Hepatocyte (in vitro differentiated cells): ENCODE measurements around the gene CNOT6.

Experiments
- CTCF ChIP-seq: fragments of 200-600 bp; sonication (generic); IDR thresholded peaks from 2 replicates; pipeline ENCODE4 v1.5.1; 2016; ENCODE audit warnings: antibody characterized with exemption, mild to moderate bottlenecking; ENCODE audit not compliant: poor library complexity
- EZH2 ChIP-seq: fragments of 200-600 bp; sonication (generic); IDR thresholded peaks from 2 replicates; pipeline ENCODE4 v1.6.1; 2016; ENCODE audit warnings: antibody characterized with exemption, mild to moderate bottlenecking, borderline replicate concordance
- EZH2phosphoT487 ChIP-seq: fragments of 200-600 bp; sonication (generic); IDR thresholded peaks from one replicate; pipeline ENCODE4 v1.6.1; 2018; ENCODE audit warnings: antibody characterized with exemption, mild to moderate bottlenecking, low read depth, moderate library complexity; ENCODE audit not compliant: unreplicated experiment, severe bottlenecking

- TF ChIP-seq CTCF (no peak), EZH2 (peak; percentile 71), EZH2phosphoT487 (no peak)
These were observed 96.5 kb downstream of the CNOT6 start for GRCh38 chr5:180590543-180591310.
